Endothelial cell (in vitro differentiated cells): ENCODE measurements around the gene NLRX1. TPM values are rescaled to one million over a fixed set of nuclear protein-coding genes. Genes with fewer than 3 reads are reported as not detected.

Experiments used
- DNase-seq: peaks from one replicate; pipeline ENCODE4 v3.0.0; 2021; ENCODE audit warnings: low spot score
- H3K27ac Mint-ChIP-seq: one replicate; pipeline ENCODE4 v1.8.0; 2021; ENCODE audit warnings: mixed read lengths, inconsistent platforms; ENCODE audit not compliant: unreplicated experiment
- H3K27me3 Mint-ChIP-seq: one replicate; pipeline ENCODE4 v1.8.0; 2021; ENCODE audit warnings: mild to moderate bottlenecking, moderate library complexity, mixed read lengths, inconsistent platforms; ENCODE audit not compliant: unreplicated experiment
- H3K36me3 Mint-ChIP-seq: one replicate; pipeline ENCODE4 v1.8.0; 2021; ENCODE audit warnings: mild to moderate bottlenecking, low read depth, mixed read lengths, inconsistent platforms; ENCODE audit not compliant: unreplicated experiment
- H3K4me1 Mint-ChIP-seq: one replicate; pipeline ENCODE4 v1.8.0; 2021; ENCODE audit warnings: mild to moderate bottlenecking, mixed read lengths, inconsistent platforms; ENCODE audit not compliant: unreplicated experiment
- H3K4me3 Mint-ChIP-seq: one replicate; pipeline ENCODE4 v1.8.0; 2021; ENCODE audit warnings: mild to moderate bottlenecking, mixed read lengths, inconsistent platforms; ENCODE audit not compliant: unreplicated experiment
- H3K9me3 Mint-ChIP-seq: one replicate; pipeline ENCODE4 v1.8.0; 2021; ENCODE audit warnings: mixed read lengths, inconsistent platforms; ENCODE audit not compliant: unreplicated experiment
- long read RNA-seq: library from polyadenylated mRNA; unstranded; transcript quantifications from one replicate; pipeline ENCODE4 v2.0.0, GENCODE V29; 2020; ENCODE audit not compliant: unreplicated experiment
- total RNA-seq: library from RNA; stranded (reverse); fragmentation: NEBNext Ultra II Directional; extraction: Animal tissue kit (Norgen Biotek cat#: 25700); gene quantifications from one replicate; pipeline ENCODE4 v1.2.1, GENCODE V29; 2021; ENCODE audit not compliant: unreplicated experiment
- TF ChIP-seq, protein P1 (sequence below): fragments of 200-600 bp; sonication (generic); IDR thresholded peaks from one replicate; pipeline ENCODE4 v1.5.0; 2021; ENCODE audit warnings: antibody characterized with exemption; ENCODE audit not compliant: unreplicated experiment

The NLRX1 gene, protein sequence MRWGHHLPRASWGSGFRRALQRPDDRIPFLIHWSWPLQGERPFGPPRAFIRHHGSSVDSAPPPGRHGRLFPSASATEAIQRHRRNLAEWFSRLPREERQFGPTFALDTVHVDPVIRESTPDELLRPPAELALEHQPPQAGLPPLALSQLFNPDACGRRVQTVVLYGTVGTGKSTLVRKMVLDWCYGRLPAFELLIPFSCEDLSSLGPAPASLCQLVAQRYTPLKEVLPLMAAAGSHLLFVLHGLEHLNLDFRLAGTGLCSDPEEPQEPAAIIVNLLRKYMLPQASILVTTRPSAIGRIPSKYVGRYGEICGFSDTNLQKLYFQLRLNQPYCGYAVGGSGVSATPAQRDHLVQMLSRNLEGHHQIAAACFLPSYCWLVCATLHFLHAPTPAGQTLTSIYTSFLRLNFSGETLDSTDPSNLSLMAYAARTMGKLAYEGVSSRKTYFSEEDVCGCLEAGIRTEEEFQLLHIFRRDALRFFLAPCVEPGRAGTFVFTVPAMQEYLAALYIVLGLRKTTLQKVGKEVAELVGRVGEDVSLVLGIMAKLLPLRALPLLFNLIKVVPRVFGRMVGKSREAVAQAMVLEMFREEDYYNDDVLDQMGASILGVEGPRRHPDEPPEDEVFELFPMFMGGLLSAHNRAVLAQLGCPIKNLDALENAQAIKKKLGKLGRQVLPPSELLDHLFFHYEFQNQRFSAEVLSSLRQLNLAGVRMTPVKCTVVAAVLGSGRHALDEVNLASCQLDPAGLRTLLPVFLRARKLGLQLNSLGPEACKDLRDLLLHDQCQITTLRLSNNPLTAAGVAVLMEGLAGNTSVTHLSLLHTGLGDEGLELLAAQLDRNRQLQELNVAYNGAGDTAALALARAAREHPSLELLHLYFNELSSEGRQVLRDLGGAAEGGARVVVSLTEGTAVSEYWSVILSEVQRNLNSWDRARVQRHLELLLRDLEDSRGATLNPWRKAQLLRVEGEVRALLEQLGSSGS
- total RNA-seq = 12.3 TPM
- long read RNA-seq, full-length matches to known transcripts = 1 of 8 reads
- long read RNA-seq, partial matches to known transcripts = 3 of 8 reads
- long read RNA-seq, other reads (novel, unspliced or antisense) = 4 of 8 reads

DNA sequence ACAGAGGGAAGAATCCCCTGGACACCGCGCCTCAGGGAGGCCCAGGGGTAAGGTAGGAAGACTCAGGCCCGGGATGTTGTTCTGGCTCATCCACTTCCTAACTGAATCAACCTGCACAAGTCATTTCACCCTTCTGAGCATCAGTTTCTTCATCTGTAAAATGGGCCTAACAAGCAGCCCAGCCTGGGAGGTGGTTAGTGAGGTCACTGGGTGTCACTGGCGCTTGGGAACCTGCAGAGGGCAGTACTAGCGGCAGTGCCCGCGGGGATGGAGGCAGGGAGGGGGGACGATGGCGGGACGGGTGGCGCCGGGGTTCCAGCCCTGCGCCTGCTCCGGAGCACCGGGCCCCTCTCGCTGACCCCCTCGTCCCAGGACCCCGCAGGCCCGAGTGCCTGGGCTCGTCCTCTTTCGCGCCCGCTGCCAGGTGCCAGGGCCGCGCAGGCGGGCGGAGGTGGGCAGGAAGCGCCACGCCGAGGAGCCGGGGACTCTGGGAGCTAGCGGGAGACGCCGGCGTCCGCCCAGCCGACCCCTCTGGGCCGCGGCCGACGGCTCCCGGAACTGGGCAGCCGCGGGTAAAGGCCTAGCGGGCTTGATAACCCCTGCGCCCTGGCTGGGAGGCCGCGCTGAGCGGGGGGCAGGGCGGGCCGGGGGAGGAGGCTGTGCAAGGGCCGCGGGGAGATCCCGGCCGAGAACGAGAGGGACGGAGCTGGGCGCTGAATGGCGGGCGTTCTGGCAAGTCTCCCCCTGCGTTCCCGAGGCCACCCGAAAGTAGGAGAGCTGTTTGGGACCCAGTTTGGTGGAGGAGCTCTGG lies at the start of gene NLRX1:
TSS of gene NLRX1 (plus strand) at position 255 of the 811 bp plus-strand sequence. CDS start 2,679 bp downstream, outside the sequence.
- DNase-seq = peak; percentile 83
- Mint-ChIP-seq H3K36me3 (peaks cover 6% of the 10 kb centered on the region), H3K4me1 (peaks cover 12% of the 10 kb centered on the region), H3K9me3 (no peaks in the 10 kb centered on the region), H3K27ac (peak within 1 kb of the TSS; percentile 94), H3K4me3 (peak within 1 kb of the TSS; percentile 92), H3K27me3 (peaks cover 13% of the 10 kb centered on the region)
- TF ChIP-seq, protein P1, sequence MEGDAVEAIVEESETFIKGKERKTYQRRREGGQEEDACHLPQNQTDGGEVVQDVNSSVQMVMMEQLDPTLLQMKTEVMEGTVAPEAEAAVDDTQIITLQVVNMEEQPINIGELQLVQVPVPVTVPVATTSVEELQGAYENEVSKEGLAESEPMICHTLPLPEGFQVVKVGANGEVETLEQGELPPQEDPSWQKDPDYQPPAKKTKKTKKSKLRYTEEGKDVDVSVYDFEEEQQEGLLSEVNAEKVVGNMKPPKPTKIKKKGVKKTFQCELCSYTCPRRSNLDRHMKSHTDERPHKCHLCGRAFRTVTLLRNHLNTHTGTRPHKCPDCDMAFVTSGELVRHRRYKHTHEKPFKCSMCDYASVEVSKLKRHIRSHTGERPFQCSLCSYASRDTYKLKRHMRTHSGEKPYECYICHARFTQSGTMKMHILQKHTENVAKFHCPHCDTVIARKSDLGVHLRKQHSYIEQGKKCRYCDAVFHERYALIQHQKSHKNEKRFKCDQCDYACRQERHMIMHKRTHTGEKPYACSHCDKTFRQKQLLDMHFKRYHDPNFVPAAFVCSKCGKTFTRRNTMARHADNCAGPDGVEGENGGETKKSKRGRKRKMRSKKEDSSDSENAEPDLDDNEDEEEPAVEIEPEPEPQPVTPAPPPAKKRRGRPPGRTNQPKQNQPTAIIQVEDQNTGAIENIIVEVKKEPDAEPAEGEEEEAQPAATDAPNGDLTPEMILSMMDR = peak; percentile 79

DNA sequence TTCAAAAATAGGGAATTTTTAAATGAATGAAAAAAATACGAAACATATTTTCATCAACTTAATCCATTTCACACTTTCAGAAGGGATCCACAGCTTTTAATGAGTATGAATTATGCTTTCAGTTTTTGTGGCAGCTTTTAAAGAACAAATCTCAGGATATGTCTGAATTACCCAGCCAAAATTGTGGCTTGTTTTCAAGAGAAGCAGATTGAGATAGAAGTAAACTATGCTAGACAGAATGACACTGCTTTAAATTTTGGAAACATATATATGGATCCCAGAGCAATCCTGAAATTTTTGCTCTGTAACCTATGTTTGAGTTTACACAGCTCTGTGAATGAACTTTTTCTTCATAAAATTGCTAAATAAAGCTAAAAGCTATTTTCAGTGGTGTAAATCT lies 49.6 kb upstream of the NLRX1 start:
- Mint-ChIP-seq H3K27ac (no peak overlapping the region), H3K36me3 (peaks cover 10% of the 10 kb centered on the region), H3K4me3 (no peak overlapping the region), H3K4me1 (peaks cover 33% of the 10 kb centered on the region), H3K9me3 (no peaks in the 10 kb centered on the region), H3K27me3 (peaks cover 10% of the 10 kb centered on the region)
- TF ChIP-seq, protein P1 = no peak
- no peak for DNase-seq

DNA sequence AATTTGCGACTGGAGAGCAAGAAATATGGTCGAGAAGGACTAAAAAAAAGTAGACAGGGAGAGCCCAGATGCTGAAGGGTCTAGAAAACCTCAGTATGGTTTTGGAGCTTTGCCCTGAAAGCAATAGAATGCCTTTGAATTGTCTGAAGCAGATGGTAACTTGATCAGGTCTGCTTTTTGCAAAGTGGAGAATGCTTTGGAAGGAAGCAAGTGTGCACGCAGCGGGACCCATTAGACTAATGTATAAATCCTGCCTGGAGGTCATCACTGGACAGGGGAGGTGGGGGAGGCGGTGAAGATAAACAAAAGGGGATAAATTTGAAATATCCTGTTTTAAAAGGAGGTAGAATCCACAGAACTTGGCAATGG lies 47.9 kb upstream of the NLRX1 start:
- no peak for DNase-seq
- TF ChIP-seq, protein P1 = no peak
- peaks cover 16% of the 10 kb centered on the region for H3K36me3 Mint-ChIP-seq
- peaks cover 7% of the 10 kb centered on the region for H3K27me3 Mint-ChIP-seq
- peak overlapping the region; percentile 88 for H3K27ac Mint-ChIP-seq
- H3K4me1 Mint-ChIP-seq = peaks cover 23% of the 10 kb centered on the region
- no peaks in the 10 kb centered on the region for H3K9me3 Mint-ChIP-seq
- H3K4me3 Mint-ChIP-seq = peak overlapping the region; percentile 95

DNA sequence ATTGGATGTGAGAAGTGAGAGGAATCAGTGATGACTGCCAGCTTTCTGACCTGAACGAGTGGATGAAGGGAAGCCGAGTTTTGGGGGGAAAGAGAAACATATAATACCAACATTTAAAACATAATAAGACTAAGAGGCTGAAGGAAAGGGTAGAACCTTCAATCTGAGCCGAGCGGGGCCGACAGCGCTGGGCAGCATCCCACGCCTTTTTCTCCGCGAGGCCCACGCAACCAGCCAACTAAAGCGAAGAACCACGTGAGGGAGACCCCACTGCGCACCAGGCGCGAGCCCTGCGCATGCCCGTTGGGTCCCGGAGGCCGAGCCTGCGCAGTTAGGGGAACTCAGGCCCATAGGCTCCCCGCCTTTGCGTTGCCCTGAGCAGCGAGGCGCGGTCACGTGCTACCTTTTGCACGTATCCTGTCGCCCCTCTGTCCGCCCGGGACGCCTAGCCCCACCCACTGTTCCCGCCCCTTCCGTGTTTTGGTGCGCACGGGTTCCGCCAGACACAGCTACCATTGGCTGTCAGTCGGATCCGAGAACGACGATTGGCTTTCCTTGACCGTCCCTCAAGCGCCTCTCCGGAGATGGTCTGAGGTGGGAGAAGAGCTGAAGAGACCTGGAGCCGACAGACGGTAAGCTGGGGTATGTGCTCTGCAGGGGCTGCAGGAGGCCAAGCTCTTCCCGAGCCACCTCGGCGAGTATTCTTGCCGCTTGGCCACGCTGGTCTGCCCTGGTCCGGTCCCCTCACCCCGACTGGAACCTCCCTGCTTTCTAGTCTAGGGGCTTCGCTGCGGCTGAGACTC lies 47.3 kb upstream of the NLRX1 start, which contains the start of gene HINFP:
TSS of gene HINFP (plus strand) at position 573 of the 803 bp plus-strand sequence. CDS start 5,365 bp downstream, outside the sequence.
- Mint-ChIP-seq H3K4me3 (peak within 1 kb of the TSS; percentile 95), H3K36me3 (peaks cover 16% of the 10 kb centered on the region), H3K9me3 (no peaks in the 10 kb centered on the region), H3K4me1 (peaks cover 19% of the 10 kb centered on the region), H3K27me3 (peaks cover 7% of the 10 kb centered on the region), H3K27ac (peak within 1 kb of the TSS; percentile 88)
- peak; percentile 99 for DNase-seq
- TF ChIP-seq, protein P1 = no peak
